ENCODE measurements around the gene PLEKHG2.

- no peak for TF ChIP-seq POLR2AphosphoS5 (IDR thresholded peaks at IDR 0.05)
- no peak for TF ChIP-seq CTCF (IDR thresholded peaks at IDR 0.05; ENCODE audit: poor library complexity, severe bottlenecking)
- no peak for TF ChIP-seq EZH2 (IDR thresholded peaks at IDR 0.05; ENCODE audit: borderline replicate concordance, insufficient read depth, low read length, poor library complexity, severe bottlenecking)
- no peak for TF ChIP-seq TAF1 (IDR thresholded peaks at IDR 0.05; ENCODE audit: low read depth)
- no peak for TF ChIP-seq RAD21 (conservative IDR thresholded peaks at IDR 0.05)
- TF ChIP-seq REST (IDR thresholded peaks at IDR 0.05; ENCODE audit: borderline replicate concordance), result no peak
Measured at GRCh38 chr19:39410831-39411080, 1.7 kb upstream of the PLEKHG2 start.

Measured in neural cell (in vitro differentiated cells).